Activated T-helper 1 cell treated with anti-CD3 and anti-CD28 coated beads, Interleukin-2, amount 50 U/mL, for 16 hours (primary cell): ENCODE data around the gene NCKAP5.

Experiments
- DNase-seq, 2 donors: peaks; one replicate each; pipeline ENCODE4 v3.0.0-alpha.2; 2020; ENCODE audit warnings: low read depth in 1 of 2, low spot score in 1 of 2

The NCKAP5 gene

GRCh38 chr2:133568172-133568571 lies at the start of gene NCKAP5:
Gene NCKAP5 (minus strand): TSS chr2:133568463. CDS start chr2:133517526, 50,937 bp downstream.
- DNase-seq = no peak

- no peak for DNase-seq
Measured at GRCh38 chr2:133609664-133610063, 41.4 kb upstream of the NCKAP5 start.

- DNase-seq = no peak
Measured at GRCh38 chr2:133608291-133608690, 40.0 kb upstream of the NCKAP5 start.

GRCh38 chr2:133607679-133608078 lies 39.4 kb upstream of the NCKAP5 start:
- DNase-seq = no peak

GRCh38 chr2:133606616-133607015 lies 38.4 kb upstream of the NCKAP5 start:
- DNase-seq = no peak

GRCh38 chr2:133605766-133606137 lies 37.5 kb upstream of the NCKAP5 start:
- no peak for DNase-seq

GRCh38 chr2:133605011-133605765 lies 36.9 kb upstream of the NCKAP5 start:
- DNase-seq = no peak

- DNase-seq = no peak
Measured at GRCh38 chr2:133603109-133603508, 34.8 kb upstream of the NCKAP5 start.

GRCh38 chr2:133602538-133602937 lies 34.3 kb upstream of the NCKAP5 start:
- DNase-seq = no peak

- no peak for DNase-seq
Measured at GRCh38 chr2:133600266-133600928, 32.1 kb upstream of the NCKAP5 start.

- DNase-seq = no peak
Measured at GRCh38 chr2:133599811-133600210, 31.5 kb upstream of the NCKAP5 start.

- DNase-seq = no peak
Measured at GRCh38 chr2:133599211-133599803, 31.0 kb upstream of the NCKAP5 start.

- no peak for DNase-seq
Measured at GRCh38 chr2:133598769-133599168, 30.5 kb upstream of the NCKAP5 start.

GRCh38 chr2:133596701-133597393 lies 28.6 kb upstream of the NCKAP5 start:
- no peak for DNase-seq

- DNase-seq = no peak
Measured at GRCh38 chr2:133591164-133591563, 22.9 kb upstream of the NCKAP5 start.

- no peak for DNase-seq
Measured at GRCh38 chr2:133589456-133589855, 21.2 kb upstream of the NCKAP5 start.

GRCh38 chr2:133588144-133588543 lies 19.9 kb upstream of the NCKAP5 start:
- no peak for DNase-seq

GRCh38 chr2:133586978-133587377 lies 18.7 kb upstream of the NCKAP5 start:
- DNase-seq = no peak

GRCh38 chr2:133581010-133581760 lies 12.9 kb upstream of the NCKAP5 start:
- no peak for DNase-seq

- no peak for DNase-seq
Measured at GRCh38 chr2:133579274-133579673, 11.0 kb upstream of the NCKAP5 start.

GRCh38 chr2:133576714-133577113 lies 8.5 kb upstream of the NCKAP5 start:
- no peak for DNase-seq
